NCI-H2171 treated with DMSO at 0.1 percent for 48 hours (cell line): ENCODE results near the gene HGFAC.

Experiments
- DNase-seq: peaks from one replicate; lab custom pipeline; 2025; lab: John Stamatoyannopoulos, UW

The HGFAC gene

GRCh38 chr4:3441501-3442459 is at the start of gene HGFAC:
TSS of gene HGFAC (plus strand) at chr4:3441968. CDS start at chr4:3442002, 34 bp downstream.
- DNase-seq, result no peak

- no peak for DNase-seq
Measured at GRCh38 chr4:3392321-3392720, 49.4 kb upstream of the HGFAC start.

- no peak for DNase-seq
Measured at GRCh38 chr4:3393171-3393570, 48.6 kb upstream of the HGFAC start.

- no peak for DNase-seq
Measured at GRCh38 chr4:3396600-3396999, 45.2 kb upstream of the HGFAC start.

GRCh38 chr4:3397128-3397527 is 44.6 kb upstream of the HGFAC start:
- no peak for DNase-seq

- DNase-seq, result no peak
Measured at GRCh38 chr4:3399277-3400194, 42.2 kb upstream of the HGFAC start.

- DNase-seq, result no peak
Measured at GRCh38 chr4:3401436-3402171, 40.2 kb upstream of the HGFAC start.

GRCh38 chr4:3402491-3403347 is 39.0 kb upstream of the HGFAC start:
- no peak for DNase-seq

GRCh38 chr4:3403348-3403906 is 38.3 kb upstream of the HGFAC start:
- no peak for DNase-seq

- DNase-seq, result no peak
Measured at GRCh38 chr4:3404546-3404945, 37.2 kb upstream of the HGFAC start.

- no peak for DNase-seq
Measured at GRCh38 chr4:3405176-3405575, 36.6 kb upstream of the HGFAC start.

GRCh38 chr4:3406021-3406420 is 35.7 kb upstream of the HGFAC start:
- no peak for DNase-seq

- DNase-seq, result no peak
Measured at GRCh38 chr4:3406431-3406830, 35.3 kb upstream of the HGFAC start.

GRCh38 chr4:3407171-3407771 is 34.5 kb upstream of the HGFAC start:
- no peak for DNase-seq

GRCh38 chr4:3407930-3408792 is 33.6 kb upstream of the HGFAC start:
- DNase-seq, result no peak

- no peak for DNase-seq
Measured at GRCh38 chr4:3408793-3409330, 32.9 kb upstream of the HGFAC start.

GRCh38 chr4:3409571-3410091 is 32.1 kb upstream of the HGFAC start:
- no peak for DNase-seq

- no peak for DNase-seq
Measured at GRCh38 chr4:3410401-3411135, 31.2 kb upstream of the HGFAC start.
